HEK293 (cell line): Measurements from ENCODE around the gene SMAD7.

ENCODE experiments used
- CTCF ChIA-PET: fragments of 350-600 bp; formaldehyde crosslinking; extraction: SDS; loops from one replicate; lab custom pipeline; 2021; ENCODE audit warnings: antibody characterized with exemption; lab: Yijun Ruan, JAX
- POLR2A ChIA-PET: fragments of 300-600 bp; formaldehyde crosslinking; extraction: SDS; loops from one replicate; lab custom pipeline; 2020; ENCODE audit warnings: antibody characterized with exemption, inconsistent platforms; lab: Yijun Ruan, JAX
- H3K27ac ChIP-seq: fragments of 200-500 bp; sonication (Bioruptor generic); 2 replicates; pipeline ENCODE4 v1.5.1; 2014; ENCODE audit warnings: low read depth, low read length, control low read depth, inconsistent platforms; ENCODE audit errors: extremely low read depth
- H3K36me3 ChIP-seq, 2 experiments: fragments of 200-500 bp in 1 of 2; sonication (Bioruptor generic) in 1 of 2; 1 replicate in 1 of 2; 2 replicates in 1 of 2; pipeline ENCODE4 v1.5.1; 2014 to 2017; ENCODE audit warnings: inconsistent platforms in 2 of 2, low read length in 2 of 2; ENCODE audit not compliant: control insufficient read depth in 2 of 2, insufficient read depth in 1 of 2
- H3K4me1 ChIP-seq: fragments of 200-500 bp; sonication (Bioruptor generic); 2 replicates; pipeline ENCODE4 v1.5.1; 2014; ENCODE audit warnings: mild to moderate bottlenecking, low read length, inconsistent platforms; ENCODE audit not compliant: control insufficient read depth, insufficient read depth
- H3K4me3 ChIP-seq: 2 replicates; pipeline ENCODE4 v1.5.1; 2011; ENCODE audit warnings: low read depth, mild to moderate bottlenecking, control low read depth, low read length, moderate library complexity
- H3K9me3 ChIP-seq: fragments of 200-500 bp; sonication (Bioruptor generic); 2 replicates; pipeline ENCODE4 v1.5.1; 2014; ENCODE audit warnings: low read depth, low read length, inconsistent platforms; ENCODE audit not compliant: control insufficient read depth, insufficient read depth
- EGR2 ChIP-seq: fragments of 450-650 bp; formaldehyde crosslinking; IDR thresholded peaks from 2 replicates; pipeline ENCODE4 v1.5.1; 2016; ENCODE audit warnings: low read depth, missing biosample characterization, missing genetic modification characterization
- FEZF1 ChIP-seq: fragments of 450-650 bp; formaldehyde crosslinking; IDR thresholded peaks from 2 replicates; pipeline ENCODE4 v1.5.1; 2016; ENCODE audit warnings: missing biosample characterization, missing genetic modification characterization
- HOXA7 ChIP-seq: sonication (generic); formaldehyde crosslinking; IDR thresholded peaks from 2 replicates; pipeline ENCODE4 v1.8.1; 2022; ENCODE audit warnings: missing genetic modification reagents, borderline replicate concordance
- KLF8 ChIP-seq: fragments of 450-650 bp; formaldehyde crosslinking; IDR thresholded peaks from 2 replicates; pipeline ENCODE4 v1.5.1; 2016; ENCODE audit warnings: missing biosample characterization, missing genetic modification characterization
- MYNN ChIP-seq: fragments of 450-650 bp; formaldehyde crosslinking; IDR thresholded peaks from 2 replicates; pipeline ENCODE4 v1.5.1; 2016; ENCODE audit warnings: missing biosample characterization, missing genetic modification characterization, borderline replicate concordance
- SETDB1 ChIP-seq: IDR thresholded peaks from one replicate; pipeline ENCODE4 v1.6.1; 2017; ENCODE audit warnings: mild to moderate bottlenecking, low read length, moderate library complexity, mixed read lengths; ENCODE audit not compliant: insufficient read length
- WT1 ChIP-seq: fragments of 450-650 bp; formaldehyde crosslinking; IDR thresholded peaks from 2 replicates; pipeline ENCODE4 v1.5.1; 2016; ENCODE audit warnings: missing biosample characterization, missing genetic modification characterization
- ZBTB10 ChIP-seq: fragments of 450-650 bp; formaldehyde crosslinking; IDR thresholded peaks from 2 replicates; pipeline ENCODE4 v1.5.1; 2016; ENCODE audit warnings: missing biosample characterization, missing genetic modification characterization
- ZBTB17 ChIP-seq: fragments of 450-650 bp; formaldehyde crosslinking; IDR thresholded peaks from 2 replicates; pipeline ENCODE4 v1.5.1; 2016; ENCODE audit warnings: missing biosample characterization, missing genetic modification characterization
- ZBTB26 ChIP-seq: fragments of 450-650 bp; formaldehyde crosslinking; optimal IDR thresholded peaks from 2 replicates; pipeline ENCODE3; 2016; ENCODE audit warnings: missing biosample characterization, mild to moderate bottlenecking, missing genetic modification characterization
- ZBTB44 ChIP-seq: fragments of 450-650 bp; IDR thresholded peaks from 2 replicates; pipeline ENCODE4 v1.5.1; 2018; ENCODE audit warnings: missing biosample characterization, mild to moderate bottlenecking, missing genetic modification characterization
- ZBTB48 ChIP-seq: fragments of 450-650 bp; formaldehyde crosslinking; IDR thresholded peaks from 2 replicates; pipeline ENCODE4 v1.5.1; 2016; ENCODE audit warnings: missing biosample characterization, missing genetic modification characterization
- ZBTB6 ChIP-seq: fragments of 450-650 bp; formaldehyde crosslinking; IDR thresholded peaks from 2 replicates; pipeline ENCODE4 v1.5.1; 2017; ENCODE audit warnings: missing biosample characterization, missing genetic modification characterization
- ZNF114 ChIP-seq: fragments of 450-650 bp; formaldehyde crosslinking; IDR thresholded peaks from 2 replicates; pipeline ENCODE4 v1.5.0; 2017; ENCODE audit warnings: missing biosample characterization, missing genetic modification characterization
- ZNF146 ChIP-seq: fragments of 450-650 bp; formaldehyde crosslinking; IDR thresholded peaks from 2 replicates; pipeline ENCODE4 v1.5.1; 2016; ENCODE audit warnings: missing biosample characterization, missing genetic modification characterization
- ZNF223 ChIP-seq: fragments of 450-650 bp; formaldehyde crosslinking; IDR thresholded peaks from 2 replicates; pipeline ENCODE4 v1.5.1; 2016; ENCODE audit warnings: missing biosample characterization, missing genetic modification characterization
- ZNF335 ChIP-seq: fragments of 450-650 bp; formaldehyde crosslinking; conservative IDR thresholded peaks from 2 replicates; pipeline ENCODE4 v1.5.1; 2016; ENCODE audit warnings: missing biosample characterization, missing genetic modification characterization
- ZNF48 ChIP-seq: fragments of 450-650 bp; formaldehyde crosslinking; IDR thresholded peaks from 2 replicates; pipeline ENCODE4 v1.5.1; 2016; ENCODE audit warnings: missing biosample characterization, missing genetic modification characterization
- ZNF514 ChIP-seq: fragments of 450-650 bp; formaldehyde crosslinking; IDR thresholded peaks from 2 replicates; pipeline ENCODE4 v1.5.1; 2016; ENCODE audit warnings: missing biosample characterization, missing genetic modification characterization
- ZNF623 ChIP-seq: fragments of 450-650 bp; formaldehyde crosslinking; IDR thresholded peaks from 2 replicates; pipeline ENCODE4 v1.5.1; 2016; ENCODE audit warnings: missing biosample characterization, missing genetic modification characterization
- ZNF664 ChIP-seq: fragments of 450-650 bp; formaldehyde crosslinking; IDR thresholded peaks from 2 replicates; pipeline ENCODE4 v1.5.1; 2016; ENCODE audit warnings: missing biosample characterization, missing genetic modification characterization
- ZNF670 ChIP-seq: fragments of 450-650 bp; formaldehyde crosslinking; IDR thresholded peaks from 2 replicates; pipeline ENCODE4 v1.5.1; 2016; ENCODE audit warnings: missing biosample characterization, missing genetic modification characterization, low read depth
- ZNF76 ChIP-seq: fragments of 450-650 bp; formaldehyde crosslinking; IDR thresholded peaks from 2 replicates; pipeline ENCODE4; 2016; ENCODE audit warnings: low read depth, missing biosample characterization, missing genetic modification characterization, borderline replicate concordance
- ZNF785 ChIP-seq: fragments of 450-650 bp; formaldehyde crosslinking; IDR thresholded peaks from 2 replicates; pipeline ENCODE4 v1.5.1; 2016; ENCODE audit warnings: missing biosample characterization, missing genetic modification characterization
- ZNF830 ChIP-seq: fragments of 450-650 bp; IDR thresholded peaks from 2 replicates; pipeline ENCODE4 v1.5.0; 2018; ENCODE audit warnings: missing biosample characterization, missing genetic modification characterization, low read depth, mild to moderate bottlenecking, moderate library complexity
- TF ChIP-seq, protein P1 (sequence below): fragments of 450-650 bp; formaldehyde crosslinking; IDR thresholded peaks from 2 replicates; pipeline ENCODE4 v1.5.1; 2016; ENCODE audit warnings: missing biosample characterization, missing genetic modification characterization

The SMAD7 gene

GRCh38 chr18:48902856-48903601, 47.7 kb downstream of the SMAD7 start:
- no peak overlapping the region for H3K4me3 ChIP-seq
- peak overlapping the region; percentile 97 for H3K27ac ChIP-seq
- H3K4me1 ChIP-seq, result peaks cover 14% of the 10 kb centered on the region
- TF ChIP-seq ZBTB10, result no peak
- TF ChIP-seq ZBTB17 (tag by site-specific recombination), result no peak
- TF ChIP-seq ZNF623 (tag by site-specific recombination), result no peak
- no peak for TF ChIP-seq ZBTB48 (tag by site-specific recombination)
- TF ChIP-seq ZBTB44, result no peak
- TF ChIP-seq ZNF76 (tag by site-specific recombination), result no peak
- no peak for TF ChIP-seq ZNF514
- TF ChIP-seq ZNF114 (tag by site-specific recombination), result no peak
- no peak for TF ChIP-seq ZNF146 (tag by site-specific recombination)
- no peak for TF ChIP-seq FEZF1
- no peak for TF ChIP-seq ZNF785 (tag by site-specific recombination)
- no peak for TF ChIP-seq WT1
- H3K9me3 ChIP-seq, result no peaks in the 10 kb centered on the region
- H3K36me3 ChIP-seq, result no peaks in the 10 kb centered on the region
- POLR2A ChIA-PET, result interaction anchor here (0.6 to 1.8 kb wide), 8 partner anchors 13 to 73 kb away, joined by 3 to 7 read pairs (median 4); no protein-coding TSS in a partner anchor
- CTCF ChIA-PET, result interaction anchor here (0.8 to 1.9 kb wide), 4 partner anchors 13 to 544 kb away, joined by 3 to 8 read pairs (median 4); no protein-coding TSS in a partner anchor

- CTCF ChIA-PET, result interaction anchor here (0.7 to 1.9 kb wide), 4 partner anchors 14 to 545 kb away, joined by 3 to 8 read pairs (median 4); no protein-coding TSS in a partner anchor
- peak overlapping the region; percentile 97 for H3K27ac ChIP-seq
- TF ChIP-seq ZNF830 (no peak), ZNF48 (tag by site-specific recombination) (no peak), KLF8 (peak; percentile 31; the same call in 1 of the 2 replicates), SETDB1 (no peak), EGR2 (tag by site-specific recombination) (peak; percentile 78), ZNF664 (no peak), ZBTB6 (0 out of 2 replicates have a peak, but pooled peaks have one; percentile 56), ZNF223 (tag by site-specific recombination) (peak; percentile 89), HOXA7 (CRISPR knock-in tag) (no peak), ZBTB26 (peak; percentile 19), ZNF335 (tag by site-specific recombination) (peak; percentile 100), ZNF670 (tag by site-specific recombination) (no peak), MYNN (tag by site-specific recombination) (no peak)
- TF ChIP-seq, protein P1, sequence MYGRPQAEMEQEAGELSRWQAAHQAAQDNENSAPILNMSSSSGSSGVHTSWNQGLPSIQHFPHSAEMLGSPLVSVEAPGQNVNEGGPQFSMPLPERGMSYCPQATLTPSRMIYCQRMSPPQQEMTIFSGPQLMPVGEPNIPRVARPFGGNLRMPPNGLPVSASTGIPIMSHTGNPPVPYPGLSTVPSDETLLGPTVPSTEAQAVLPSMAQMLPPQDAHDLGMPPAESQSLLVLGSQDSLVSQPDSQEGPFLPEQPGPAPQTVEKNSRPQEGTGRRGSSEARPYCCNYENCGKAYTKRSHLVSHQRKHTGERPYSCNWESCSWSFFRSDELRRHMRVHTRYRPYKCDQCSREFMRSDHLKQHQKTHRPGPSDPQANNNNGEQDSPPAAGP, result peak; percentile 92
Measured at GRCh38 chr18:48902023-48902855, 48.5 kb downstream of the SMAD7 start.

More at GRCh38 chr18:48902023-48902855, 48.5 kb downstream of the SMAD7 start:
- POLR2A ChIA-PET, result interaction anchor here (0.6 to 1.8 kb wide), 14 partner anchors 12 to 336 kb away, joined by 3 to 7 read pairs (median 4); no protein-coding TSS in a partner anchor
- H3K9me3 ChIP-seq, result no peaks in the 10 kb centered on the region
- H3K36me3 ChIP-seq, result no peaks in the 10 kb centered on the region
- no peak overlapping the region for H3K4me3 ChIP-seq
- H3K4me1 ChIP-seq, result peaks cover 14% of the 10 kb centered on the region
